Stimulated activated CD4-positive, alpha-beta T cell treated with anti-CD3 and anti-CD28 coated beads, Interleukin-15, amount 100 ng/mL, for 24 hours (primary cell): ENCODE results near the gene RAPGEF4.

ENCODE experiments used
- DNase-seq: peaks from one replicate; pipeline ENCODE4 v3.0.0-alpha.2; 2020

RAPGEF4 gene

DNA sequence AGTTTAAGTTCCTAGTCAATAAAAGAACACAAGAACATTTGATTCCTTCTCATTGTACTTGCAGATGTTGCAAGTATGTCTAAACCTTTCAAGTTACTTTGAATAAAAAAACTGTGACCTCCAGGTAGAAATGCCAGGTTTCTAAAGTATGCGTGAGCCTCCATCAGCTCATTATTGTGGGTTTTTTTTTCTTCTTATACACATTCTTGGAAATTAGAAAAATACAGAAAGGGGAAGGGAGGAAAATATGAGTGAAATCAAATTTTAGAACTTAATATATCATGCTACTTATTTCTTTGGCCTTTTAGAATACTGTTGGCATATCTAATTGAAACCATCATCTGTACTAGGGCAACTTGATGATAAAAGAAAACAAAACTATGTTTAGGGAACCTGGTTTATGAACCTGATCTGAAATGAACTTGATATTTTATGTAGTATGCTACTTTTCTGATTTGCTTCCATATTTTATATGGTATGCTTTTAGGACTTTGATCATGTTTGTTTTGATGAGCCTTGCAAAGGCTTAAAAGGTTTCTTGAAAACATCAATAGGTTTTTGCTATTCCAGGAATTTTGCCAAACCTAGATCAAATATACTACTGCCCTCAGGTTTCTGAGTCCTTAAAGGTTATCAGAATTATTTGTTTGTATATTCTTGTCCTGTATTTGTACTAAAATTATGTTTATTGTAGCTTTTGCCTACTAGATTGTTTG, 209.3 kb downstream of the RAPGEF4 start:
- DNase-seq: no peak

DNA sequence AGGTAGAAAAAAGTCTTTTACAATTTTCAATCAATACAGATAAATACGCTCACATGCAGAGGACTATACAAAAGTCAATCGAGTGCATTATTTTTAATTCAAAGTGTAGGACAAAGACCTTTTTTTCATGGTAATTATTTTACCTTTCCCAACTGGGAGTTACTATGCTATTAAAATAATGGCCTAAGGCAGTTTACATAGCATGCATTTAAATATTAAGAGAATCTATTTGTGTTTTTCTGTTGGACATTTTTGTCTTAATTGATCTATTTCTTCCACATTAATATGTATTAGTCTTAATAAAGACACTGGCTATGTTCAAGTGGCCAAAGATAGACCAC, 209.8 kb downstream of the RAPGEF4 start:
- DNase-seq: no peak

DNA sequence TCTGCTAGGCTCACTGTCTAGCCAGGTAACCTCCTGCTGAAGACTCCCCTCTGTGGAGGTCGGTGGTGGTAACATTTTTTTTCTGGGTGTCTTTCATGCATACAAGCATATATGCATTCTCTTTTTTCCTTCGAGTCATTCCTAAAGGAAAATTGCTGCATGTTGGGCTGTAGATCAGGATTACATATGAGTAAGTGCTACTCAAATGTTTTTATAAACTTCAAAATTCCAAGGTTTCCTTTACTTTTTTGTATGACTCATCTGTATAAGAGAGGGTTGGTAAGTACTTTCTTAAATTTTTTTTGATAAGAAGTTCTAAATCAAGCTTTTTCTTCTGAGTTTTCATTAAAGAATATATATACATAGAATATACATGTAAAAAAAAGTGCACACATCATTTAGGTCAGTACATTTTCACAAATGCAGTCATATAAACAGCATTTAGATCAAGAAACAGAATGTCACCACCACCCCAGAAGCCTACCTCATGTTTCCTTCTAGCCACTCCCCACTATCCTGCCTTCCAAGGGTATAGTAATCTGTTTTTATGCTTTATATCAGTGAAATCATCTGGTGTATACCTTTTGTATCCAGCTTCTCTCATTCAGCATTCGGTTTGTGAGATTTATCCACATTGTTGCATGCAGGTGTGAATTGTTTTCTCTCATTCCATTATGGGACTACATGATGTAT, 212.0 kb downstream of the RAPGEF4 start:
- DNase-seq: no peak

DNA sequence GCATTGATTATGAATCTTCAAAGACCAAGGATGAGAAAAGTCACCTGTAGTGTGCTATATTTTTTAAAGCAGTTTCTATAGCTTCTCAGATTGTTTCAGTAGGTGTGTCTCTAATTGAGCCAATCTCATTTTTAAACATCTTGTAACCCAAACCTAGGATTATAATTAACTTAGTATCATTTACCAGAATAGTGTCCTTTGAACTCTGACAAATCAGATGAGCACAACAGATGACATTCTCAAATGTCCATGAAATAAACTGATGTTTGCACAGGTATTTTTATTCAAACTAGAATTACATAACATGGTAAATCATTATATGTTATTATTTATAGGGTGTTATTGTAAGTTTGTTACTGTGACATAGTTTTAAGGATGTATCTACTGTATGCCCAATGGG, 213.9 kb downstream of the RAPGEF4 start:
- DNase-seq: no peak

DNA sequence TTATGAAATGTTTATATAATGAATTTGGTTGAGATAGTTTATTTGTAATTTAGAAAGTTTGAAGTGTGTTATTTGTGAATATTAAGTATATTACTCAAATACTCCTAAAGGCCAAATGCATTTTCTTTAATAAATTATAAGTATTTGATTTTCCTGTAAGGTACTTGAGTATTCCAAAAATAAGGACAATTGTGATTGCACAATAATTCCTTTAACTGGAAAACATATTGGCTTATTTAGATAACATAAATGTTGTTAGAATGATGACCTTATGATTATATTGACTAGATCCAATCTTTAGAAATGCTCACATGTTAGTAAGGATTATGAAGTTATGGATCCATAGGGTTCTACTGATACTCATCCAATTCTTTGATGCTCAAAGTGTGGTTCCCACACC, 214.9 kb downstream of the RAPGEF4 start:
- no peak for DNase-seq

DNA sequence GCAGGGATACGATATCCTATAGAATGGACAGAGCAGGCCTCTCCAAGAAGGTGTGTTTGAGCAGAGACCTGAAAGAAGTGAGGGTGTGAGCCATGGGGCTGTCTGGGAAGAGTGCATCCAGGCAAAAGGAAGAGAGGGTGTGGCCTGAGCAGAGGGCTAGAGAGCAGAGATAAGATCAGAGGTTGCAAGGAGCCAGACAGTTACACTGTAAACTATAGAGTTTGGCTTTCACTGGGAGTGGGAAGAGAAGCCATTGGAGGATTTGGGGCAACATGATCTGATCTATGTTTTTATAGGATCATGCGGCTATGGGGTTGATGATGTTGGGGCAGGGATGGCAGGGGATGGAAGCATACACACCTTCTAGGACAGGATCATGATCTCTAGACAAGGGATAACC, 215.9 kb downstream of the RAPGEF4 start:
- DNase-seq: no peak

GRCh38 chr2:172953411-172953810, 217.8 kb downstream of the RAPGEF4 start:
- no peak for DNase-seq

DNA sequence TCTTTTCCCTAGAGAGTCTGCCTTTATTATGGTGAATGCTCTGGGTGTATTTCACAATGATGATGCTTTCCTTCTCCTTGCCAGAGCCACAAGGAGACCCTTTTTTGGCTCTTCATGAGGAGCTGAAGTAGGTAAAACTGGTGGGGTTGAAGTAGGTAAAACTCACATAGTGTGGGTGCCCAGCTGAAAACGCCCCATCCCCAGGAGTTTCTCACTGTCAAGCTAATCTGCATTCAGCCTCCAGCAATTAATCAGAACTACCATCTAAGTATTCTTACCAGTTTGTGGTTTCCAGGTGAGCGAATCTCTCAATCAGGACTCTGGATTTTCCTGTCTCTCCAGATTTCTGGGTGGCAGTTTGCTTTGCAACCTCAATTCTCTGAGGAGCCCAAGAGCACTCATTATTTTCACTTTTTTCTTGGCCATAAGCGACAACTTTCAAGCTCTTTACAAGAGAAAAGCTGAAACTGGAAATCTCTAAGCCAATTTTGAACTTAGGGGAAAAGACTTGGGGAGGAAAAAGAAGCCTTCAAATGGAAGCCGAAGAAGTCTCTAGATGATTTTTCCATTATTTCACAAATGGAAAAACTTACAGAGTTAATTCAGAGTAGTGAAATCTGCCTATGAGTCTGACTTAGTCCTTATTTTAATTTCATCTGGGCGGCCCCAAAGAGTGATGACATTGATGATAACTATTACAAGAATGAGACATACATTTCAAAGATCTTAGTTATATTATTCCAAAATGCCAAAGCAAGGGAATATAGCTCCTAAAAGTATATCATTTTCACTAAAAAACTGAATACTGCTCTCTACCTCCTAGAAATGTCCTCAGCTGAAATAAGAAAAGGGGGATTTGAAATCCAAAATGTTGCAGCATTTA, 218.6 kb downstream of the RAPGEF4 start:
- no peak for DNase-seq

- no peak for DNase-seq
These were observed 219.9 kb downstream of the RAPGEF4 start for GRCh38 chr2:172955587-172955986.

DNA sequence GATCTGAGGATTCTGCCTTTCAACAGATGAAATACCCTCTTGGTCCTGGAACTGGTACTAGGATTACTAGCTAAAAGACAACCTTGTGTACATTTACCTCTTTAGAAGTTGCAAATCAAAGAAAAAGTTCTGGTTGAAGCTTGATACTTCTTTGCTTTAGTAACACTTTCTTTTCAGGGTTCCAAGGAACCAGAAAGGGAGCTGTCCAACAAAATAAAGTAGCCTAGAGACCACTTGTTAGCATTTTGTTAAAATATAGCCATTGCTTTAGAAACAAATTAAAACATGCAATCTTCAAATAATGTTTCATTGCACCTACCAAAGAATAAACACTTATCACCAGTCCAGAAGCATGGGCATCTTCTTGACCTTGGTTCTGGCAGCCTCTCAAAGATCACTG, 222.1 kb downstream of the RAPGEF4 start:
- no peak for DNase-seq

DNA sequence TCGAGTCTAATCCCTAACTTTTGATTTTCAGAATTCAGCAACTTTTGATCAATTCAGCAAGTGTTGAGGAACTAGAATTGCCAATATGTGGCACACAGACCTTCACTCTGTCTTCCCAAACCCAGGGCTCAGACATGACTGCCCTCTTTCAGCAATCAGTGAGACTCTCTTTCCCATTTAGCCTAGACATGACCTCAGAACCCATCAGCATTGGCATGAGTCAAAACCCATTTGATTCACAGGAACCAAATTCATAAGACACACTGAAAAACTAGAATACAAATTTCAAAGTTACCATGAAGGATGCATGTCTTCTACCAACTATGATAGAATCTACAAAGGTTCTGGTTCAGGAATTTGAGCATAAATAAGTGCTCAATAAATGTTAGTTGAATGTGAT, 226.4 kb downstream of the RAPGEF4 start:
- no peak for DNase-seq

GRCh38 chr2:172962824-172963223, 227.2 kb downstream of the RAPGEF4 start:
- peak; percentile 23 for DNase-seq

- no peak for DNase-seq
These were observed 229.0 kb downstream of the RAPGEF4 start for GRCh38 chr2:172964511-172965139.

GRCh38 chr2:172965433-172966212, 230.0 kb downstream of the RAPGEF4 start:
- DNase-seq: no peak

- no peak for DNase-seq
These were observed 231.7 kb downstream of the RAPGEF4 start for GRCh38 chr2:172967036-172967982.

GRCh38 chr2:172968061-172968469, 232.4 kb downstream of the RAPGEF4 start:
- DNase-seq: no peak

- DNase-seq: no peak
These were observed 233.5 kb downstream of the RAPGEF4 start for GRCh38 chr2:172969166-172969565.

GRCh38 chr2:172969609-172970008, 234.0 kb downstream of the RAPGEF4 start:
- DNase-seq: no peak

DNA sequence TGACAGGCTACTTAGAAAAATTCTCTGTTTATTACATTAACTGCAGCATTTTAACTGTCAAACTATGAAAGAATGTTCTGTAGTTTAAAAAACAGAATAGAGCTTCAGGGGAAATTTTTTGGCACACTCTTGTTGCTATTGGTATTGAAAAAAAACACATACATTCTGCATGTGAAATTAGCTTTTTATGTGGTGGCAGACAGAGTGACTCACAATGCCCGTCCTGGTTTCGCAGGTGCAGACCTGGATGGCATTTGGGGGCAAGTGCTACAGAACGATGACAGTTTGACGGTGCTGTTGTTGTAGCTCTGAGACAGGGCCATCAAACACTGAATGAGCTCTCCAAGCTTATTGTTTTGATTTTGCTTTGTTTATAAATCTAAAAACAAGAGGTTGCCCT, 235.0 kb downstream of the RAPGEF4 start:
- peak; percentile 55 for DNase-seq

DNA sequence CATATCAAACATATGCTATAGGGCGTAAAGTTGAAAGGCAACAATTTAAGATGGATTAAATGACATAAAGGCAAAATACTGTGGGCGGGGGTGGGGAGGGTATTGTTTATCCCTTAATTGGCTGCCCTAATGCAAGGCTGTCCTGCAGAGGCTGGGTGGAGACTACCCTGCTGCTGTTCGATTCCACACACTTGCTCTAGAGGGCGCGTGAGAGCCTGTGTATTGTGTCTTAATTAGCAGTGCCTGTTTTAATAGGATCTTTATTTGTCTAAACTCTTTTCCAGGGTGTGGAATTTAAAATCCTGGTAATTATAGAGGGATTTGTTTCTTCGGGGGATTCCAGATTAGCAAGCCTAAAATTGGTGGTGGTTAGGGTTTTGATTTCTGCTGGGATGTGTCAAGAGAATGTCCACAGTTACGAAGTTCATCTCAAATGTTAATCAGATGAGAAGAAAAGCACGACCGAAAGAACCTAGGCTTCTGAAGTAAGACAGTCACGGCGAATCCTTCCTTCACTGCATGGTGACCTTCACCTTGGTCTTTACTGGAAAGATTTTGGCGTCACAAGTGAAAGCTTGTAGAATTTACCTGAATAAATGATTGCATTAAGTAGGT, 236.5 kb downstream of the RAPGEF4 start:
- peak; percentile 68 for DNase-seq

- no peak for DNase-seq
These were observed 239.1 kb downstream of the RAPGEF4 start for GRCh38 chr2:172974762-172975161.
